Common myeloid progenitor, CD34-positive (primary cell): Measurements from ENCODE around the gene TMEM135.

Source experiments
- CTCF ChIA-PET: fragments of 350-600 bp; sonication (Branson Sonifier 250); formaldehyde crosslinking; loops from one replicate; lab custom pipeline; 2021; ENCODE audit warnings: antibody characterized with exemption; lab: Charles Lee
- POLR2A ChIA-PET: fragments of 350-600 bp; sonication (Branson Sonifier 250); formaldehyde crosslinking; loops from one replicate; lab custom pipeline; 2021; ENCODE audit warnings: antibody characterized with exemption; lab: Charles Lee
- DNase-seq, 3 donors: peaks; one replicate each; pipeline versions ENCODE4 v3.0.0 to v3.0.0-alpha.2; 2013
- H3K27ac ChIP-seq, 2 experiments: 1 replicate in 1 of 2; 2 replicates in 1 of 2; pipeline ENCODE4 v1.7.0; 2013; ENCODE audit warnings: inconsistent platforms in 2 of 2, low read length in 2 of 2, mild to moderate bottlenecking in 2 of 2, low read depth in 1 of 2, moderate library complexity in 1 of 2; ENCODE audit not compliant: severe bottlenecking in 2 of 2, insufficient read depth in 1 of 2, poor library complexity in 1 of 2
- H3K27me3 ChIP-seq, 5 experiments: replicated peaks in 2 of 5; 1 replicate in 3 of 5; 2 replicates in 2 of 5; pipeline versions ENCODE4 v1.6.1 to v1.7.0; 2013; ENCODE audit warnings: low read length in 4 of 5, mild to moderate bottlenecking in 2 of 5, moderate library complexity in 2 of 5, inconsistent platforms in 1 of 5; ENCODE audit not compliant: insufficient read depth in 5 of 5, control insufficient read depth in 4 of 5
- H3K36me3 ChIP-seq, 4 experiments: 1 replicate in 2 of 4; 2 replicates in 2 of 4; pipeline versions ENCODE4 v1.6.1 to v1.7.0; 2013; ENCODE audit warnings: low read length in 3 of 4, control low read depth in 1 of 4, mild to moderate bottlenecking in 1 of 4; ENCODE audit not compliant: control insufficient read depth in 4 of 4, insufficient read depth in 4 of 4
- H3K4me1 ChIP-seq, 4 experiments: 1 replicate in 3 of 4; 2 replicates in 1 of 4; pipeline versions ENCODE4 v1.6.1 to v1.7.1; 2013; ENCODE audit warnings: low read length in 3 of 4, mild to moderate bottlenecking in 3 of 4, control low read depth in 1 of 4, inconsistent platforms in 1 of 4, moderate library complexity in 1 of 4; ENCODE audit not compliant: control insufficient read depth in 4 of 4, insufficient read depth in 4 of 4; ENCODE audit errors: control extremely low read depth in 1 of 4
- H3K4me3 ChIP-seq, 7 experiments: 1 replicate in 4 of 7; 2 replicates in 3 of 7; pipeline versions ENCODE4 v1.5.1 to v1.7.0; 2013; ENCODE audit warnings: mild to moderate bottlenecking in 7 of 7, low read length in 6 of 7, moderate library complexity in 6 of 7, inconsistent platforms in 2 of 7, low read depth in 2 of 7, control low read depth in 1 of 7; ENCODE audit not compliant: insufficient read depth in 4 of 7, control insufficient read depth in 1 of 7; ENCODE audit errors: extremely low read depth in 1 of 7
- H3K9me3 ChIP-seq, 5 experiments: 1 replicate in 4 of 5; 2 replicates in 1 of 5; pipeline versions ENCODE4 v1.6.1 to v1.7.1; 2013; ENCODE audit warnings: low read length in 4 of 5, mild to moderate bottlenecking in 2 of 5, inconsistent platforms in 1 of 5, low read depth in 1 of 5, moderate library complexity in 1 of 5; ENCODE audit not compliant: control insufficient read depth in 4 of 5, insufficient read depth in 2 of 5; ENCODE audit errors: control extremely low read depth in 1 of 5
- WGBS: methylation state at CpG from one replicate; pipeline ENCODE4 v1.1.5; 2013; ENCODE audit not compliant: insufficient coverage; 5-methylcytosine and 5-hydroxymethylcytosine counted together

Gene TMEM135

DNA sequence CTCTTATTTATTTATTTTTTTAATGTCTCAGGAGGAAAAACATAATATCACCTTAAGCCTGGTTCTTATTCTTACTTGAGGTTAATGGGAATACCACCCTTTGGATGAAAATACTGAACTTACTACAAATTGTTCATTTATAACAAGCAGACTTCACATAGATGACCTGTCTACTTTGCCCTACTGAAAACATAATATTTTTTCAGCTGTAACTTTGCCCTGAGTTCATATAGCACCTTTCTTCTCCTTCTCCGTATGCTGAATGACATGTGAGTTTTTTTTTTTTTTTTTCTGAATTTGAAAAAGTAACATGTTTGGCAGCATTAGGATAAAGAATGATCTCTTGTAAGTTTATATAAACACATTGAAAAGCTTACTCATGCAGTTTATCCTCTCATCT, 186.8 kb downstream of the TMEM135 start:
- no peak for DNase-seq
- Histone ChIP-seq H3K27ac (no peak overlapping the region), H3K4me3 (no peak overlapping the region), H3K27me3 (no peaks in the 10 kb centered on the region), H3K9me3 (no peaks in the 10 kb centered on the region), H3K4me1 (no peaks in the 10 kb centered on the region), H3K36me3 (no peaks in the 10 kb centered on the region)
- no CpG with 5 or more reads among the region's 1 CpG for WGBS
- ChIA-PET POLR2A (interaction anchor here (0.6 kb wide), 1 partner anchor 1720 kb away, joined by 5 read pairs; no protein-coding TSS in a partner anchor), CTCF (interaction anchor here (0.9 kb wide), 1 partner anchor 229 kb away, joined by 3 read pairs; no protein-coding TSS in a partner anchor)

DNA sequence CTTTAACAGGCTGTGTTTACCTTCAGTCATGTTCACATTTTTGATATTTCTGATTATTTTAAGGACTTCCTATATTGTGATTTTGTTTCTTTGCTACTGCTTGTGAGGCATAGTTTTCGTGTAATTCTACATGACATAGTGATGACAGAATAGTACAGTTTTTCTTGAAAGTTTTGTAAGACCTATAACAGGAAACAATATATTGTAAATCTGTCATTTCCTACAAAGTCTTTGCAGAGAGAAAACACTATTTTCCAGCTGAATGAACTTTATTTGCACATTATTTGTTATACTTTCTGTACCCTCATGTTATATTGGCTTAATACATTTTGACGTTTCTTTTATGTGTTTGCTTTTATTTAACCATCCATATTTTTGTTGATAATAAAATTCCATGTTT, 191.1 kb downstream of the TMEM135 start:
- DNase-seq = no peak
- Histone ChIP-seq H3K27ac (no peak overlapping the region), H3K27me3 (no peaks in the 10 kb centered on the region), H3K4me1 (no peaks in the 10 kb centered on the region), H3K4me3 (no peak overlapping the region), H3K36me3 (no peaks in the 10 kb centered on the region), H3K9me3 (peaks cover 1 to 20% (median 5%) of the 10 kb centered on the region in 5 experiments)
- WGBS = no CpG with 5 or more reads among the region's 2 CpGs
- POLR2A ChIA-PET = no interaction called here
- CTCF ChIA-PET = no interaction called here

DNA sequence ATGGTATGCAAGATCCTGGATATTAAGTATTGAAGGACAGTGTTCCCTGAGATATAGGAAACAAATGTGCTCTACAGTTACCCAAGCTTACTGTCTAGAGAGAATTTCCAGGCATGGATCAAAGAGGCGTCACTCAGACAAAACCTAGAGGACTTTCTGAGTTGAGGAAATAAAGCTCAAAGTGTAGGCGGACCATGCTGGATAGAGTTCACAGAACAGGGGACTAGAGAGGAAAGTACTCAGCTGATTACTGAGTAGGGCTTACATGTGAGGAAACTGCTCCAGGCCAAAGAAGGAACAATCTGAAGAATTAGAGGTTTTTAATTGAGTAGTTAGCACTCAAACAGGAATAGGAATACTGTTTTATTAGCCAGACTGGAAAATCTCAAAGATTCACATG, 193.3 kb downstream of the TMEM135 start:
- no peaks in the 10 kb centered on the region for H3K36me3 ChIP-seq
- H3K4me3 ChIP-seq = no peak overlapping the region
- H3K27ac ChIP-seq = no peak overlapping the region
- POLR2A ChIA-PET = no interaction called here
- no peak for DNase-seq
- CTCF ChIA-PET = no interaction called here
- no peaks in the 10 kb centered on the region for H3K27me3 ChIP-seq
- H3K9me3 ChIP-seq = peaks cover 1 to 20% (median 5%) of the 10 kb centered on the region in 5 experiments
- H3K4me1 ChIP-seq = no peaks in the 10 kb centered on the region
- 95% methylated on average over 2 of the region's 2 CpGs for WGBS

DNA sequence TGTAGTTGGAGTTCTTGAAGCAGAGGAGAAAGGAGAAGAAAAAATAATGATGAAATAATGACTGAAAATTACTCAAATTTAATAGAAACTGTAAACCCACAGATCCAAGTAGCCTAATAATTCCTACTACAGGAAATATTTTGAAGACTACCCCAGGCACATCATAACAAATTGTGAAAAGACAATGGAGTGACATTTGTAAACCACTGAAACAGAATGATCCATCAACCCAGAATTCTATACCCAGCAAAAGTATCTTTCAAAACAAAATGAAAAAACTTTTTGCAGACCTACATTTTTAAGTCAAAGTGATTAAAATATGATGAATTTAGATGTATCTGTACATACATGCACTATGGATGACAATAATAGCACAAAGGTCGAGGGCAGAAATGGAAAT, 194.6 kb downstream of the TMEM135 start:
- H3K36me3 ChIP-seq = no peaks in the 10 kb centered on the region
- WGBS = no CpG with 5 or more reads among the region's 1 CpG
- H3K4me1 ChIP-seq = no peaks in the 10 kb centered on the region
- no peaks in the 10 kb centered on the region for H3K27me3 ChIP-seq
- H3K27ac ChIP-seq = no peak overlapping the region
- CTCF ChIA-PET = no interaction called here
- H3K9me3 ChIP-seq = peaks cover 1 to 20% (median 5%) of the 10 kb centered on the region in 5 experiments
- no peak for DNase-seq
- POLR2A ChIA-PET = no interaction called here
- no peak overlapping the region for H3K4me3 ChIP-seq

DNA sequence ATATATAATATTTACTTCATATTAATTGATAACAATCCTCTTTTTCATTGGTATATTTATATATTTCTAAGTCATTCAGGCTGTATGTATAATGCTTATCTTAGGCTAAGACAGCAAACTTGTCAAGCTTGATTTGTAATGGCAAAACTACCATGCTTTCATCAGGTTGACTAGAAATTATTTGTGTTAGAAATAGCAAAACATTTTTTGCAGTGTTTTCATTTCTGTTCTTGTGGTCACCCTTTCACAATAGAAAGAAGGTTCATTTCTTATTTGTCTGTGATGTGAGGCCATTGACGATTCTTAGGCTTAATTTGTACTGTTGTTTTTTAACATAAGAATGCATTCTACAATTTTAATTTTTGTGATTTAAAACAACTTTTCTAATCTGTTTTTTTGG, 197.6 kb downstream of the TMEM135 start:
- ChIA-PET CTCF (no interaction called here), POLR2A (no interaction called here)
- Histone ChIP-seq H3K27me3 (no peaks in the 10 kb centered on the region), H3K27ac (no peak overlapping the region), H3K4me1 (no peaks in the 10 kb centered on the region), H3K4me3 (no peak overlapping the region), H3K36me3 (no peaks in the 10 kb centered on the region), H3K9me3 (peaks cover 1 to 20% (median 5%) of the 10 kb centered on the region in 5 experiments)
- no CpG with 5 or more reads among the region's 1 CpG for WGBS
- no peak for DNase-seq

DNA sequence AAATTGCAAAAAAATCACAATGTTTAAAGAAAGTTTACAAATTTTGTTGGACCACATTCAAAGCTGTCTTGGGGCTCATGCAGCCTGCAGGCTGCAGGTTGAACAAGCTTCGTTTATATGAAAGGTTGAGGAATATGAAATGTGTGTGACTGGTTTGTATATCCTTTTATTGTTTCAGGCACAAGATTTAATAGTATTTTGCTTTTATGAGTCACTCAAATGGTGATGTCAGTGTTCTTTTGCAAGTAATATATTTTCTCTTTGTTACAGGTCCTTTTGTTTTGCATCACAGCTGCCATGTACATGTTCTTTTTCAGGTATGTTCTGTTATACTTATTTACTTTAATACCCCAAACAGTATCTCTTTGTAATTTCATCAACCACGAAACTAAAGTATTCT, 198.6 kb downstream of the TMEM135 start:
- Histone ChIP-seq H3K9me3 (peaks cover 1 to 15% (median 5%) of the 10 kb centered on the region in 5 experiments), H3K4me1 (no peaks in the 10 kb centered on the region), H3K4me3 (no peak overlapping the region), H3K27ac (no peak overlapping the region), H3K36me3 (no peaks in the 10 kb centered on the region), H3K27me3 (no peaks in the 10 kb centered on the region)
- DNase-seq = no peak
- ChIA-PET POLR2A (no interaction called here), CTCF (no interaction called here)
- WGBS = no CpG with 5 or more reads among the region's 2 CpGs

DNA sequence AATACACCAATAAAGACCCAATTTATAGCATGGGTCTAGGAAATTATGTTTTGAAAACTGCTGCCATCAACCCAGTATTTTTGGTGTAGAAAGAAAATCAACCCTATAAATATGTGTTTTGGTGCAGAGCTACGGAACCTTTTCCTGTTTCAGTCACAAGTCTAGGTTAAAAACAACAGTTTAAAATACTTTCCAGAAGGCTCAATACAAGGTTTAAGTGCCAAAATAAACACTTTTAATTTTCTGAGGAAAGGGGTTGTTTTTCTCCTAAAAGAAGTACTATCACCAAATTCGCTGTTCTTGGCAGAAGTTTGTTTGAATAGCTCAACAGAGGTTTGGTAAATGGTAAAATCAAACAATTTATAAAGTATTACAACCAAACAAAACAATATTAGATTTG, 201.3 kb downstream of the TMEM135 start:
- no peaks in the 10 kb centered on the region for H3K36me3 ChIP-seq
- CTCF ChIA-PET = no interaction called here
- H3K9me3 ChIP-seq = no peaks in the 10 kb centered on the region
- H3K4me3 ChIP-seq = no peak overlapping the region
- H3K27me3 ChIP-seq = no peaks in the 10 kb centered on the region
- DNase-seq = no peak
- H3K4me1 ChIP-seq = no peaks in the 10 kb centered on the region
- POLR2A ChIA-PET = no interaction called here
- WGBS = no CpG with 5 or more reads among the region's 2 CpGs
- no peak overlapping the region for H3K27ac ChIP-seq
